CD8-positive, alpha-beta memory T cell (primary cell): ENCODE measurements around the gene CD163. TPM values are rescaled to one million over a fixed set of nuclear protein-coding genes. Genes with fewer than 3 reads are reported as not detected.

Source experiments
- CTCF ChIA-PET: fragments of 350-600 bp; sonication (Branson Sonifier 250); formaldehyde crosslinking; loops from one replicate; lab custom pipeline; 2021; ENCODE audit warnings: antibody characterized with exemption; lab: Charles Lee
- POLR2A ChIA-PET: fragments of 350-600 bp; sonication (Branson Sonifier 250); formaldehyde crosslinking; loops from one replicate; lab custom pipeline; 2021; ENCODE audit warnings: antibody characterized with exemption; lab: Charles Lee
- DNase-seq, 5 donors: peaks; one replicate each; pipeline versions ENCODE4 v3.0.0 to v3.0.0-alpha.2; 2020 to 2022; ENCODE audit warnings: mixed read lengths in 1 of 5
- H3K27ac ChIP-seq: one replicate; pipeline ENCODE4 v1.7.0; 2013; ENCODE audit warnings: low read depth, mild to moderate bottlenecking, low read length, moderate library complexity
- H3K27me3 ChIP-seq: 2 replicates; pipeline ENCODE4 v1.7.0; 2013; ENCODE audit warnings: low read length, mild to moderate bottlenecking; ENCODE audit not compliant: insufficient read depth, poor library complexity, severe bottlenecking
- H3K36me3 ChIP-seq: 2 replicates; pipeline ENCODE4 v1.7.0; 2013; ENCODE audit warnings: mild to moderate bottlenecking, low read length, moderate library complexity; ENCODE audit not compliant: insufficient read depth
- H3K4me1 ChIP-seq: 2 replicates; pipeline ENCODE4 v1.7.0; 2013; ENCODE audit warnings: mild to moderate bottlenecking, low read length, moderate library complexity; ENCODE audit not compliant: insufficient read depth
- H3K4me3 ChIP-seq: 2 replicates; pipeline ENCODE4 v1.7.0; 2013; ENCODE audit warnings: mild to moderate bottlenecking, low read length
- H3K9me3 ChIP-seq: 2 replicates; pipeline ENCODE4 v1.7.0; 2013; ENCODE audit warnings: mild to moderate bottlenecking, low read length
- H3K27ac Mint-ChIP-seq, 8 donors: one replicate each; pipeline ENCODE4 v1.8.0; 2020 to 2021; ENCODE audit warnings: mixed read lengths in 8 of 8, mild to moderate bottlenecking in 6 of 8, inconsistent platforms in 3 of 8, moderate library complexity in 3 of 8
- H3K27me3 Mint-ChIP-seq, 2 donors: one replicate each; pipeline ENCODE4 v1.8.0; 2020 to 2021; ENCODE audit warnings: mixed read lengths in 2 of 2, mild to moderate bottlenecking in 1 of 2, moderate library complexity in 1 of 2
- H3K36me3 Mint-ChIP-seq, 3 donors: one replicate each; pipeline ENCODE4 v1.8.0; 2020 to 2021; ENCODE audit warnings: mixed read lengths in 3 of 3, inconsistent platforms in 1 of 3, mild to moderate bottlenecking in 1 of 3
- H3K4me1 Mint-ChIP-seq, 3 donors: one replicate each; pipeline ENCODE4 v1.8.0; 2020 to 2021; ENCODE audit warnings: mixed read lengths in 3 of 3, inconsistent platforms in 1 of 3, mild to moderate bottlenecking in 1 of 3
- H3K4me3 Mint-ChIP-seq, 7 donors: one replicate each; pipeline ENCODE4 v1.8.0; 2020 to 2021; ENCODE audit warnings: mixed read lengths in 7 of 7, mild to moderate bottlenecking in 6 of 7, moderate library complexity in 4 of 7, inconsistent platforms in 2 of 7
- H3K9me3 Mint-ChIP-seq, 5 donors: one replicate each; pipeline ENCODE4 v1.8.0; 2020 to 2022; ENCODE audit warnings: mixed read lengths in 5 of 5, mild to moderate bottlenecking in 3 of 5, moderate library complexity in 2 of 5, inconsistent platforms in 1 of 5
- polyA plus RNA-seq: library from polyadenylated mRNA; unstranded; fragments of 300-500 nt; fragmentation: Illumina TruSeq; gene quantifications from one replicate; pipeline ENCODE4 v1.2.3, GENCODE V29; 2021
- total RNA-seq, 2 experiments: library from RNA; stranded (reverse); gene quantifications; one replicate each; pipeline ENCODE4 v1.2.3, GENCODE V29; 2021

Gene CD163
- total and polyA plus RNA-seq, 3 experiments from 2014 or later, result 3.0 to 5.6 TPM; not detected in 1

- no peak for DNase-seq
- H3K27me3 ChIP-seq, result no peaks in the 10 kb centered on the region
- no peaks in the 10 kb centered on the region for H3K9me3 ChIP-seq
- no peak overlapping the region for H3K27ac ChIP-seq
- H3K4me1 ChIP-seq, result no peaks in the 10 kb centered on the region
- CTCF ChIA-PET, result no interaction called here
- H3K36me3 ChIP-seq, result no peaks in the 10 kb centered on the region
- no peak overlapping the region for H3K4me3 ChIP-seq
- H3K36me3 Mint-ChIP-seq, result peaks cover 0 to 4% (median 0%) of the 10 kb centered on the region in 3 donors
- POLR2A ChIA-PET, result no interaction called here
- H3K27ac Mint-ChIP-seq, result no peak overlapping the region
- no peak overlapping the region for H3K4me3 Mint-ChIP-seq
- H3K9me3 Mint-ChIP-seq, result peaks cover 0 to 2% (median 0%) of the 10 kb centered on the region in 5 donors
- no peaks in the 10 kb centered on the region for H3K4me1 Mint-ChIP-seq
- peaks cover 27 to 59% of the 10 kb centered on the region in 2 donors for H3K27me3 Mint-ChIP-seq
Measured at GRCh38 chr12:7499636-7500035, 3.9 kb downstream of the CD163 start.

- Histone ChIP-seq H3K4me1 (no peaks in the 10 kb centered on the region), H3K27ac (no peak overlapping the region), H3K4me3 (no peak overlapping the region), H3K27me3 (no peaks in the 10 kb centered on the region), H3K9me3 (no peaks in the 10 kb centered on the region), H3K36me3 (no peaks in the 10 kb centered on the region)
- Mint-ChIP-seq H3K27ac (no peak overlapping the region), H3K9me3 (peaks cover 0 to 2% (median 0%) of the 10 kb centered on the region in 5 donors), H3K36me3 (peaks cover 0 to 4% (median 0%) of the 10 kb centered on the region in 3 donors), H3K4me1 (no peaks in the 10 kb centered on the region), H3K27me3 (peaks cover 27 to 56% of the 10 kb centered on the region in 2 donors), H3K4me3 (no peak overlapping the region)
- ChIA-PET CTCF (no interaction called here), POLR2A (no interaction called here)
- no peak for DNase-seq
Measured at GRCh38 chr12:7498809-7499208, 4.8 kb downstream of the CD163 start.

- no peaks in the 10 kb centered on the region for H3K27me3 ChIP-seq
- H3K27ac ChIP-seq, result no peak overlapping the region
- H3K36me3 ChIP-seq, result no peaks in the 10 kb centered on the region
- no peaks in the 10 kb centered on the region for H3K4me1 ChIP-seq
- Mint-ChIP-seq H3K9me3 (peaks cover 0 to 2% (median 0%) of the 10 kb centered on the region in 5 donors), H3K4me3 (no peak overlapping the region), H3K36me3 (peaks cover 0 to 4% (median 0%) of the 10 kb centered on the region in 3 donors), H3K4me1 (no peaks in the 10 kb centered on the region), H3K27me3 (peaks cover 24 to 57% of the 10 kb centered on the region in 2 donors), H3K27ac (no peak overlapping the region)
- no peak for DNase-seq
- CTCF ChIA-PET, result no interaction called here
- no peak overlapping the region for H3K4me3 ChIP-seq
- H3K9me3 ChIP-seq, result no peaks in the 10 kb centered on the region
- POLR2A ChIA-PET, result no interaction called here
Measured at GRCh38 chr12:7497661-7498060, 5.9 kb downstream of the CD163 start.

- Mint-ChIP-seq H3K4me1 (no peaks in the 10 kb centered on the region), H3K4me3 (no peak overlapping the region), H3K36me3 (peaks cover 0 to 4% (median 0%) of the 10 kb centered on the region in 3 donors), H3K9me3 (peaks cover 0 to 2% (median 0%) of the 10 kb centered on the region in 5 donors), H3K27me3 (peaks cover 24 to 66% of the 10 kb centered on the region in 2 donors), H3K27ac (no peak overlapping the region)
- Histone ChIP-seq H3K27me3 (no peaks in the 10 kb centered on the region), H3K27ac (no peak overlapping the region), H3K4me1 (no peaks in the 10 kb centered on the region), H3K4me3 (no peak overlapping the region), H3K9me3 (no peaks in the 10 kb centered on the region), H3K36me3 (no peaks in the 10 kb centered on the region)
- DNase-seq, result no peak
- POLR2A ChIA-PET, result no interaction called here
- CTCF ChIA-PET, result no interaction called here
Measured at GRCh38 chr12:7496451-7496850, 7.1 kb downstream of the CD163 start.

- Mint-ChIP-seq H3K27me3 (peaks cover 26 to 65% of the 10 kb centered on the region in 2 donors), H3K9me3 (peaks cover 0 to 2% (median 0%) of the 10 kb centered on the region in 5 donors), H3K4me3 (no peak overlapping the region), H3K4me1 (no peaks in the 10 kb centered on the region), H3K27ac (no peak overlapping the region), H3K36me3 (peaks cover 0 to 4% (median 0%) of the 10 kb centered on the region in 3 donors)
- Histone ChIP-seq H3K36me3 (no peaks in the 10 kb centered on the region), H3K4me3 (no peak overlapping the region), H3K27ac (no peak overlapping the region), H3K9me3 (no peaks in the 10 kb centered on the region), H3K4me1 (no peaks in the 10 kb centered on the region), H3K27me3 (no peaks in the 10 kb centered on the region)
- DNase-seq, result no peak
- ChIA-PET POLR2A (no interaction called here), CTCF (no interaction called here)
Measured at GRCh38 chr12:7495136-7495535, 8.4 kb downstream of the CD163 start.

GRCh38 chr12:7493006-7493405, 10.6 kb downstream of the CD163 start:
- ChIA-PET CTCF (no interaction called here), POLR2A (no interaction called here)
- peaks cover 0 to 4% (median 0%) of the 10 kb centered on the region in 3 donors for H3K36me3 Mint-ChIP-seq
- peaks cover 21 to 56% of the 10 kb centered on the region in 2 donors for H3K27me3 Mint-ChIP-seq
- no peaks in the 10 kb centered on the region for H3K4me1 Mint-ChIP-seq
- Histone ChIP-seq H3K36me3 (no peaks in the 10 kb centered on the region), H3K27ac (no peak overlapping the region), H3K4me1 (no peaks in the 10 kb centered on the region), H3K4me3 (no peak overlapping the region), H3K9me3 (no peaks in the 10 kb centered on the region), H3K27me3 (no peaks in the 10 kb centered on the region)
- no peak overlapping the region for H3K4me3 Mint-ChIP-seq
- peaks cover 0 to 2% (median 0%) of the 10 kb centered on the region in 5 donors for H3K9me3 Mint-ChIP-seq
- no peak overlapping the region for H3K27ac Mint-ChIP-seq
- DNase-seq, result no peak

- Histone ChIP-seq H3K27ac (no peak overlapping the region), H3K4me3 (no peak overlapping the region), H3K36me3 (no peaks in the 10 kb centered on the region), H3K27me3 (no peaks in the 10 kb centered on the region), H3K4me1 (no peaks in the 10 kb centered on the region), H3K9me3 (no peaks in the 10 kb centered on the region)
- H3K4me1 Mint-ChIP-seq, result no peaks in the 10 kb centered on the region
- no peak overlapping the region for H3K27ac Mint-ChIP-seq
- no peak overlapping the region for H3K4me3 Mint-ChIP-seq
- no peaks in the 10 kb centered on the region for H3K9me3 Mint-ChIP-seq
- H3K27me3 Mint-ChIP-seq, result peaks cover 10 to 35% of the 10 kb centered on the region in 2 donors
- ChIA-PET POLR2A (no interaction called here), CTCF (no interaction called here)
- H3K36me3 Mint-ChIP-seq, result no peaks in the 10 kb centered on the region
- DNase-seq, result no peak
Measured at GRCh38 chr12:7486512-7486911, 17.1 kb downstream of the CD163 start.

- H3K9me3 ChIP-seq, result no peaks in the 10 kb centered on the region
- no peaks in the 10 kb centered on the region for H3K9me3 Mint-ChIP-seq
- no peak overlapping the region for H3K4me3 Mint-ChIP-seq
- H3K4me3 ChIP-seq, result no peak overlapping the region
- H3K36me3 Mint-ChIP-seq, result no peaks in the 10 kb centered on the region
- POLR2A ChIA-PET, result no interaction called here
- CTCF ChIA-PET, result no interaction called here
- peaks cover 7 to 28% of the 10 kb centered on the region in 2 donors for H3K27me3 Mint-ChIP-seq
- H3K36me3 ChIP-seq, result no peaks in the 10 kb centered on the region
- no peaks in the 10 kb centered on the region for H3K4me1 Mint-ChIP-seq
- peak overlapping the region in 1 of 8 donors; percentile 44 for H3K27ac Mint-ChIP-seq
- H3K27ac ChIP-seq, result no peak overlapping the region
- no peak for DNase-seq
- H3K4me1 ChIP-seq, result no peaks in the 10 kb centered on the region
- H3K27me3 ChIP-seq, result no peaks in the 10 kb centered on the region
Measured at GRCh38 chr12:7485095-7485494, 18.5 kb downstream of the CD163 start.
